22Rv1 (cell line): ENCODE measurements around the gene NAALADL1.

Experiments
- H3K27ac ChIP-seq: fragments of 450-650 bp; 2 replicates; pipeline ENCODE4 v1.5.1; 2017
- ZFX ChIP-seq: fragments of 450-650 bp; IDR thresholded peaks from 2 replicates; pipeline ENCODE4 v1.6.1; 2017; ENCODE audit warnings: antibody characterized with exemption, borderline replicate concordance
- TF ChIP-seq, protein P1 (sequence below): fragments of 450-650 bp; IDR thresholded peaks from 2 replicates; pipeline ENCODE4 v1.5.1; 2017; ENCODE audit warnings: mild to moderate bottlenecking

NAALADL1 gene

DNA sequence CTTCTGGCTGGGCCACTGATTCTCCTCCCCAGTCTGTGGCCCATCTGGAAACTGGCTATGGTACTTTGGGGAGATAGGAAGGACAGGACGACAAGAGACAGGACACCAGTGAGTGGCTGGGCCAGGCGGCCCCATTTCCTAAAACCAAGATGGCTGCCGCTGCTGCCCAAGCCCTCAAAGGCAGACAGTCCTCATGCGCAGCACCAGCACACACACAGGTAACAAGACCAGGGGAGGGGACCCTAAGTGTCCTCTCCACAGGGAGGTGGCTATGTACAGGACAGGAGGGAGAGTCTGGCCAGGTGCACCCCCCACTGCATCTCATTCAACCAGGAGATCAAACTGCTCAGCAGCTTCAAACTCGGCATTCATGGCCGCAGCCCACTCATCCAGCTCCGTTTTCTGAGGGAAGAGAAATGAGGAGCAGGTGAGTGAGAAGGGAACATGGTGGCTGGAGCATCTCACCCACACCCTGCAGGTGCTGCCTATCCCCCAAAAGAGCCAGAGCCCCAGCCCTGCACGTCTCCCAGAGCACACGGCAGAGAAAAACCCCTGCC is 20.5 kb upstream of the NAALADL1 start:
- no peak for TF ChIP-seq ZFX
- TF ChIP-seq, protein P1, sequence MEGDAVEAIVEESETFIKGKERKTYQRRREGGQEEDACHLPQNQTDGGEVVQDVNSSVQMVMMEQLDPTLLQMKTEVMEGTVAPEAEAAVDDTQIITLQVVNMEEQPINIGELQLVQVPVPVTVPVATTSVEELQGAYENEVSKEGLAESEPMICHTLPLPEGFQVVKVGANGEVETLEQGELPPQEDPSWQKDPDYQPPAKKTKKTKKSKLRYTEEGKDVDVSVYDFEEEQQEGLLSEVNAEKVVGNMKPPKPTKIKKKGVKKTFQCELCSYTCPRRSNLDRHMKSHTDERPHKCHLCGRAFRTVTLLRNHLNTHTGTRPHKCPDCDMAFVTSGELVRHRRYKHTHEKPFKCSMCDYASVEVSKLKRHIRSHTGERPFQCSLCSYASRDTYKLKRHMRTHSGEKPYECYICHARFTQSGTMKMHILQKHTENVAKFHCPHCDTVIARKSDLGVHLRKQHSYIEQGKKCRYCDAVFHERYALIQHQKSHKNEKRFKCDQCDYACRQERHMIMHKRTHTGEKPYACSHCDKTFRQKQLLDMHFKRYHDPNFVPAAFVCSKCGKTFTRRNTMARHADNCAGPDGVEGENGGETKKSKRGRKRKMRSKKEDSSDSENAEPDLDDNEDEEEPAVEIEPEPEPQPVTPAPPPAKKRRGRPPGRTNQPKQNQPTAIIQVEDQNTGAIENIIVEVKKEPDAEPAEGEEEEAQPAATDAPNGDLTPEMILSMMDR: no peak
- H3K27ac ChIP-seq: peak overlapping the region; percentile 20; the same call in 1 of the 2 replicates

DNA sequence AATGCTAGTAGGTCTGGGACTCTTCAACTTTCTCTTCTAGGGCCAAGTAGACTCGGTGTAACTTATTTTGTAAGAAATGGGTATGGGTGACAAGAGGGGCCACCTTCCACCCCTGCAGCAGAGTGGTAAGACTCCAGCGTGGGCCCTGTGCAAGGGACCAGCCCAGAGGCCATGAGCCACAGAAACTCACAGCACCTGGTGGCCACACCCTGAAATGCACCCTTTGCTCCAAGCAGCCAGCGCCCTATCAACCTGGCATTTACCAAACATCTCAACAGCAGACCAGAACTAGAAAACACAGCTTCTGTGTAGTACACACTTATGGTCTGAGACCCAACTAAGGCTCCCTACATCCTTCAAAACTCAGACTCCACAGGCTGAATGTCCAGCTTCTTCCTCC is 19.8 kb upstream of the NAALADL1 start:
- no peak for TF ChIP-seq ZFX
- TF ChIP-seq, protein P1: peak; percentile 73
- H3K27ac ChIP-seq: peak overlapping the region; percentile 20; the same call in 1 of the 2 replicates

DNA sequence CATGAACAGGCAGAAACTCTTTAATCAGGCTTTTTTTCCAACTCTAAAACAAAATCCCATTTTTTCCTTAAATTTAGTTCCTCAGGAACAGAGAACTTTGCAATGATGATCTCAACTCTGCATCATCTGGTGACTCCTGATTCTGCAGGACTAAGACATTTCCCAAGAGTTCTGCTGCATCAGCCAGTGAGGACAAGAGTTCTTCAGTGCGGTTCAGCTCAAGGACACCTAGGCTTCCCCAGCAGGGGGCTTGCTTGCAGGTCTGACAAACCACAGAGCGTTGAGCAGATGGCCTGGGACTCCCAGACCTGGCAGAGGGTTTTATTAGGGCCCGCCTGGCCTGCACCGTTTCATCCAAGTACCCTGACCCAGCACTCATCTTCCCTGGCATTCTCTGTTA is 19.1 kb upstream of the NAALADL1 start:
- TF ChIP-seq, protein P1: no peak
- TF ChIP-seq ZFX: no peak
- H3K27ac ChIP-seq: no peak overlapping the region

DNA sequence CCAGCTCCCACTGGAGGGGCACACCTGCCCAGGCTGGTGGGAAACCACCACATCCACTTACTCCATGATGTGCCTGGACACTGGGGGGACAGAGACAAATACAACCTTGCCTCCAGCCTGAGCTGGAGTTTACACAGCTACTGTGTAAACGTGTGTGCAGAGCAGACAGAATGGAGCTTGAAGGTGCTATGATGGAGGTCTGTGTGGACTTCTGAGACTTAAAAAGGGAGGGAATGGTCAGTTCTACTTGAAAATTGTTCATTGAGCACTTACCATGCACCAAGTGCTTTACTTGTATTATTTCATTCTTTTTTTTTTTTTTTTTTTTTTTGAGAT is 14.2 kb upstream of the NAALADL1 start:
- no peak overlapping the region for H3K27ac ChIP-seq
- TF ChIP-seq ZFX: no peak
- TF ChIP-seq, protein P1: no peak

DNA sequence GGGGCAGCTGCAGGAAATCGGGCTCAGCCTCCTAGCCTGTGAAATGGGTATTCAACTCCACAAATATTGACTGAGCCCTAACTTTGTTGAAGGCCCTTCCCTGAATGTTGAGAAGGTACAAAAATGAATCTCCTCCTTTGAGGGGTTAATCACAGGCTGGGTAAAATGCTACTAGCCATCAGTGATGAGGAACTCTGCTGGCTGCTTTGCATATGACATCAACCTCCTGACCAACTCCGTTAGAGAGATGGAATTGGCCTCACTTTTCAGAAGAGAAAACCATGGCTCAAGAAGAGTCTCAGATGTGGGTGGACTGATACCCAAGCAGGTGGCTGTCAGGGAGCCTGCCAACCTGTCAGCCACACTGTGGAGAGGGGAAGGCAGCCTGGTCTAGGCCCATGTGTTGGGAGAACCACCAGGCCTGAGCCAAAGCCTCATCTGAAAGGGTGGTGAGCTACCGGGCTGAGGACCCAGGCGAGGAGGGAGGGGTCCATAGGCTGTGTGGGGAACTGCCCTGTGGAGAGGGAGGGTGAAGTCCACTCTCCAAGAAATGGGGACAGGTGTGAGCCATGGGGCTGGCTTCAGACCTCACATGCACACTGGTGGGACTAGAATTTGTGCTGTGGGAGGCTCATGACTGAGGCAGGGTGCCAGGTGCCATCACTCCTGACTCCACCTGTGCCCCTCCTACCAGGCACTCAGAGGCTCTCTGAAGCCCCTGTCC is 13.7 kb upstream of the NAALADL1 start:
- TF ChIP-seq ZFX: no peak
- TF ChIP-seq, protein P1: no peak

DNA sequence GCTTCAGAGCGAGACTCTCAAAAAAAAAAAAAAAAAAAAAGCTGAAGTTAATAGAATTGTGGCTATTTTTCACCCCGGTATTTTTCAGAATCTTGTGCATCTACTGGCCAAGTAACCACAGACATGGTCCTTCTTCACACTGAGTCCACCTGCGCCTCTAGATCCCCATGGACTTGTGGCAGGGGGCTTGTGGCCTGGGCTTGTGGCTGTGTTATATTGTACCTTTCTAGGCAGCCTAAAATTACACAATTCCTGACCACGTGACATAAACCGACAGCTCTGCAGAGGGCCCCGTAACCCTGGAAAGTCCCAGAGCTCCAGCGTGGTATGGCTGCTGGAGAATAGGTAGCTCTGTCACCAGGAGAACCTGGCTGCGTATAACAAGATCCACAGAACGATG is 10.9 kb upstream of the NAALADL1 start:
- no peak overlapping the region for H3K27ac ChIP-seq
- TF ChIP-seq ZFX: no peak
- TF ChIP-seq, protein P1: no peak

More for the DNA sequence above, 13.7 kb upstream of the NAALADL1 start:
- no peak overlapping the region for H3K27ac ChIP-seq

DNA sequence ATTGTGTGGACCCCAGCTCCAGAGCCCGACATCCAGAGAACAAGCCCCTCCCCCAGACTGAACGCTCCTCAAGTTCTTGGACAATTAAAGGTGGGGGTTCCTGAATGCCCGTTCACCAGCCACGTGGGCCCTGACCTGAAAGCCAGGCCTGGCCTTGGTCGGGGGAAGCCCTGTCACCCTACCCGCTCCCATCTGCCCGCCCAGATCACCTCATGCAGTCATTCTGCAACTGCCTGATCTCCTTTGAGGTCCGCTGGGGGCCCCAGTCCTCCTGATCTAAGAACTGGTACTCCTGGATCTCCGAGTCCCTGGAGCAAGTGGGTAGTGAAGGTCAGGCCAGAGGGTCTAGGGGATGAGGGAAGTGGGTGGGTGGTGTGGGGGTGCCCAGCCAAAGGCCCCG is 9.1 kb upstream of the NAALADL1 start:
- TF ChIP-seq ZFX: no peak
- TF ChIP-seq, protein P1: no peak
- H3K27ac ChIP-seq: no peak overlapping the region
